ENCODE measurements around the gene CAPN14. TPM values are rescaled to one million over a fixed set of nuclear protein-coding genes. Genes with fewer than 3 reads are reported as not detected.

CAPN14 gene
- total RNA-seq, 1 donor from 2014 or later: 0.14 TPM

DNA sequence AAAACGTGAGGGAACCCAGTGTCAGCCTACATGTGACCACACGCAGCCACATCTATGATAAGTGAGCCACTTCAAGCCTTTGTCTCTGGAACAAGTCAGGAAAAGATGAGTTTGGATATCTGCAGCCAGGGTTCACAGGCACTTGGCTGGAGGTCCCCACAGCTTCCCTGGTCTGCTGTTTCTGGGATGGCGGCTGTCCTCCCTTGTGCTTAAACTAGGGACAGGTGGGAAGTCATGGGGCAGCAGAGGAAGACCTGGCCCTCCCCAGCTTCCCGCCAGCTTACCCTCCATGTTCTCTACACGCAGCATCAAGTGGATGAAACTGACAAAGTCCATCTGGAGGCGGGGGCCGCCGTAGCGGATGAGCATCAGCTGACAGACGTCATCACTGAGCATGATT lies 40.6 kb downstream of the CAPN14 start:
- peaks cover 45% of the 10 kb centered on the region for H3K27me3 Mint-ChIP-seq (ENCODE audit: low read depth, unreplicated experiment)
- no peak for FAIRE-seq
- H3K36me3 ChIP-seq (ENCODE audit: insufficient read depth, low read length): no peaks in the 10 kb centered on the region
- H3K9ac ChIP-seq (ENCODE audit: low read length): no peak overlapping the region
- H3K4me3 Mint-ChIP-seq (ENCODE audit: unreplicated experiment): no peak overlapping the region
- no peak overlapping the region for H3K27ac ChIP-seq (ENCODE audit: low read depth, low read length)
- H3K36me3 Mint-ChIP-seq (ENCODE audit: low read depth, unreplicated experiment): no peaks in the 10 kb centered on the region
- no peaks in the 10 kb centered on the region for H3K9me3 Mint-ChIP-seq (ENCODE audit: unreplicated experiment)
- no peaks in the 10 kb centered on the region for H3K79me2 ChIP-seq (ENCODE audit: insufficient read depth, low read length)
- no peak overlapping the region for H2AFZ ChIP-seq (ENCODE audit: low read depth, low read length)
- no peak overlapping the region for H3K27ac Mint-ChIP-seq (ENCODE audit: unreplicated experiment)
- no peaks in the 10 kb centered on the region for H3K4me1 ChIP-seq (ENCODE audit: insufficient read depth, low read length)
- DNase-seq (ENCODE audit: low read depth): no peak
- TF ChIP-seq, protein P1, sequence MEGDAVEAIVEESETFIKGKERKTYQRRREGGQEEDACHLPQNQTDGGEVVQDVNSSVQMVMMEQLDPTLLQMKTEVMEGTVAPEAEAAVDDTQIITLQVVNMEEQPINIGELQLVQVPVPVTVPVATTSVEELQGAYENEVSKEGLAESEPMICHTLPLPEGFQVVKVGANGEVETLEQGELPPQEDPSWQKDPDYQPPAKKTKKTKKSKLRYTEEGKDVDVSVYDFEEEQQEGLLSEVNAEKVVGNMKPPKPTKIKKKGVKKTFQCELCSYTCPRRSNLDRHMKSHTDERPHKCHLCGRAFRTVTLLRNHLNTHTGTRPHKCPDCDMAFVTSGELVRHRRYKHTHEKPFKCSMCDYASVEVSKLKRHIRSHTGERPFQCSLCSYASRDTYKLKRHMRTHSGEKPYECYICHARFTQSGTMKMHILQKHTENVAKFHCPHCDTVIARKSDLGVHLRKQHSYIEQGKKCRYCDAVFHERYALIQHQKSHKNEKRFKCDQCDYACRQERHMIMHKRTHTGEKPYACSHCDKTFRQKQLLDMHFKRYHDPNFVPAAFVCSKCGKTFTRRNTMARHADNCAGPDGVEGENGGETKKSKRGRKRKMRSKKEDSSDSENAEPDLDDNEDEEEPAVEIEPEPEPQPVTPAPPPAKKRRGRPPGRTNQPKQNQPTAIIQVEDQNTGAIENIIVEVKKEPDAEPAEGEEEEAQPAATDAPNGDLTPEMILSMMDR (IDR thresholded peaks at IDR 0.05; ENCODE audit: insufficient read depth, low read depth, low read length): no peak
- no peak for TF ChIP-seq EZH2 (IDR thresholded peaks at IDR 0.05; ENCODE audit: insufficient read depth, low read length)
- H3K4me2 ChIP-seq (ENCODE audit: low read length): no peak overlapping the region
- H3K27me3 ChIP-seq (ENCODE audit: insufficient read depth, low read length): peaks cover 4% of the 10 kb centered on the region
- no peaks in the 10 kb centered on the region for H3K9me3 ChIP-seq (ENCODE audit: insufficient read depth, low read depth, low read length)
- H3K4me1 Mint-ChIP-seq (ENCODE audit: low read depth, unreplicated experiment): no peaks in the 10 kb centered on the region
- H4K20me1 ChIP-seq (ENCODE audit: insufficient read depth, low read length): no peaks in the 10 kb centered on the region
- no peak overlapping the region for H3K4me3 ChIP-seq (ENCODE audit: insufficient read depth, low read depth, low read length)

DNA sequence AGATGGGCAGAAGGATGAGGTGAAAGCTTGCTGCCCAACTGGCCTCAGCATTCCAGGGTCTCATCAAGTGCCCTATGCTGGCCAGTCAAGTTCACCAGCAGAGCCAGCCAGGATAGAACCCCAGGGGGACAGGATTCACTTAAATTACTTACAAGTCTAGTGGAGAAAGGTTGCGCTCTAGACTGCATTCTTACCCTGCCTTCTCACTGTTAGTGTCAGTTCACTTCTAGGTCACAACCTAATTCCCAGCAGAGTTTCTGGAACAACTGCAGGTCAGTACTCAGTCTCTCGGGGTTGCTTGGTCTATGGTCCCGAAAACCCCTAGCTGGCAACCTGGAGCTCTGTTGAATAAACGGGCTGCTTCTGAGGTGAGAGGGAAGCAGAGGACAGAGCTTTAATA lies 46.2 kb downstream of the CAPN14 start:
- Mint-ChIP-seq H3K4me3 (ENCODE audit: unreplicated experiment) (no peak overlapping the region), H3K4me1 (ENCODE audit: low read depth, unreplicated experiment) (peaks cover 5% of the 10 kb centered on the region), H3K9me3 (ENCODE audit: unreplicated experiment) (no peaks in the 10 kb centered on the region), H3K27ac (ENCODE audit: unreplicated experiment) (no peak overlapping the region), H3K27me3 (ENCODE audit: low read depth, unreplicated experiment) (peaks cover 46% of the 10 kb centered on the region), H3K36me3 (ENCODE audit: low read depth, unreplicated experiment) (no peaks in the 10 kb centered on the region)
- FAIRE-seq: no peak
- H3K4me2 ChIP-seq (ENCODE audit: low read length): no peak overlapping the region
- H3K9ac ChIP-seq (ENCODE audit: low read length): no peak overlapping the region
- H4K20me1 ChIP-seq (ENCODE audit: insufficient read depth, low read length): no peaks in the 10 kb centered on the region
- no peak for DNase-seq (ENCODE audit: low read depth)
- no peaks in the 10 kb centered on the region for H3K79me2 ChIP-seq (ENCODE audit: insufficient read depth, low read length)
- TF ChIP-seq, protein P1 (IDR thresholded peaks at IDR 0.05; ENCODE audit: insufficient read depth, low read depth, low read length): no peak
- no peak for TF ChIP-seq EZH2 (IDR thresholded peaks at IDR 0.05; ENCODE audit: insufficient read depth, low read length)
- H3K27ac ChIP-seq (ENCODE audit: low read depth, low read length): no peak overlapping the region
- H3K27me3 ChIP-seq (ENCODE audit: insufficient read depth, low read length): peaks cover 4% of the 10 kb centered on the region
- H3K4me3 ChIP-seq (ENCODE audit: insufficient read depth, low read depth, low read length): no peak overlapping the region
- no peaks in the 10 kb centered on the region for H3K9me3 ChIP-seq (ENCODE audit: insufficient read depth, low read depth, low read length)
- H3K36me3 ChIP-seq (ENCODE audit: insufficient read depth, low read length): no peaks in the 10 kb centered on the region
- H3K4me1 ChIP-seq (ENCODE audit: insufficient read depth, low read length): no peaks in the 10 kb centered on the region
- H2AFZ ChIP-seq (ENCODE audit: low read depth, low read length): no peak overlapping the region

DNA sequence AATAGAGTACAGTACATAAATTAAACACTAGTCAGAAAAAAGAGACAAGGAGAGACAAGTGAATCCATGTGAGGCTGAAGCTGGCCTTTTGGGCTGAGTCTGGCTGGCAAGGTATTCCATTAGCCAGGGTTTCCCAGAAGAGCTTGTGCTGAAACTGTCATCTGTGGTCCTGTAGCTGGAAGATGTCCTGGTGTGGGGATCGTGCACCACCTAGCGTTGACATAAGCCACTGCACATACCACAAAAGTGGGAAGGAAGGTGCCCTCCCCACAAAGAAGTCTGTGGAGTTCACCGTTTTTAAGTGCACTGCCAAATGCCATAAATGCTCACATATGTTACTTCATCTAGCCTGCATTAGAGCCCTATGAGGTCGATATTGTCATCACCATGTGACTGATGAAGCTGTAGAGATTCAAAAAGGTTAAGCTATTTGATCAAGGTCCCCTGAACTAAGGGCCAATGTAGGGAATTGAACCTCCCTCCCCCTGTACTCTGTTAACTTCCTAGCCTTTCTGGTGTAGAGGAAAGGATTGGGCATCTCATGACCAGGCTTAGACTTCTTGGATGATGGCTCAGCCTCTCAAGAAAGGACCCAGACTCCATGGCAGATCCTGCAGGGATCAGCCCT lies 47.1 kb downstream of the CAPN14 start:
- peaks cover 48% of the 10 kb centered on the region for H3K27me3 Mint-ChIP-seq (ENCODE audit: low read depth, unreplicated experiment)

More for the DNA sequence above, 47.1 kb downstream of the CAPN14 start:
- Histone ChIP-seq H3K4me2 (ENCODE audit: low read length) (no peak overlapping the region), H3K27me3 (ENCODE audit: insufficient read depth, low read length) (peaks cover 4% of the 10 kb centered on the region), H2AFZ (ENCODE audit: low read depth, low read length) (no peak overlapping the region), H4K20me1 (ENCODE audit: insufficient read depth, low read length) (no peaks in the 10 kb centered on the region), H3K36me3 (ENCODE audit: insufficient read depth, low read length) (no peaks in the 10 kb centered on the region), H3K4me3 (ENCODE audit: insufficient read depth, low read depth, low read length) (no peak overlapping the region), H3K27ac (ENCODE audit: low read depth, low read length) (no peak overlapping the region), H3K9me3 (ENCODE audit: insufficient read depth, low read depth, low read length) (no peaks in the 10 kb centered on the region), H3K4me1 (ENCODE audit: insufficient read depth, low read length) (no peaks in the 10 kb centered on the region), H3K9ac (ENCODE audit: low read length) (no peak overlapping the region), H3K79me2 (ENCODE audit: insufficient read depth, low read length) (no peaks in the 10 kb centered on the region)
- H3K27ac Mint-ChIP-seq (ENCODE audit: unreplicated experiment): no peak overlapping the region
- peaks cover 5% of the 10 kb centered on the region for H3K4me1 Mint-ChIP-seq (ENCODE audit: low read depth, unreplicated experiment)
- H3K9me3 Mint-ChIP-seq (ENCODE audit: unreplicated experiment): no peaks in the 10 kb centered on the region
- H3K36me3 Mint-ChIP-seq (ENCODE audit: low read depth, unreplicated experiment): no peaks in the 10 kb centered on the region
- peak; percentile 39 for FAIRE-seq
- TF ChIP-seq, protein P1 (IDR thresholded peaks at IDR 0.05; ENCODE audit: insufficient read depth, low read depth, low read length): peak; percentile 89
- TF ChIP-seq EZH2 (IDR thresholded peaks at IDR 0.05; ENCODE audit: insufficient read depth, low read length): no peak
- peak; percentile 29 for DNase-seq (ENCODE audit: low read depth)
- H3K4me3 Mint-ChIP-seq (ENCODE audit: unreplicated experiment): no peak overlapping the region

All from astrocyte (in vitro differentiated cells and primary cell).